ENCODE data around the gene TMEM106C. TPM values are rescaled to one million over a fixed set of nuclear protein-coding genes. Genes with fewer than 3 reads are reported as not detected.

The TMEM106C gene
- total and polyA plus RNA-seq, 2 of the 13 experiments (the other 11 are each of a cell fraction or from before 2014, with no cell fraction given): 132 to 192 TPM

GRCh38 chr12:47963340-47964040 lies at the start of gene TMEM106C (continued):
- TF ChIP-seq DPF2 (CRISPR knock-in tag; IDR thresholded peaks at IDR 0.05; ENCODE audit: borderline replicate concordance, low read depth) (no peak), SIN3A (IDR thresholded peaks at IDR 0.05; ENCODE audit: borderline replicate concordance, low read depth, low read length) (no peak), REST (IDR thresholded peaks at IDR 0.05; ENCODE audit: borderline replicate concordance in 1 of 2, low read depth in 1 of 2, low read length in 2 of 2) (no peak), POLR2AphosphoS5 (IDR thresholded peaks at IDR 0.05; ENCODE audit: low read depth, low read length) (peak; percentile 69), RAD21 (CRISPR knock-in tag; IDR thresholded peaks at IDR 0.05) (peak; percentile 92), ZIK1 (CRISPR knock-in tag; IDR thresholded peaks at IDR 0.05; ENCODE audit: borderline replicate concordance, low read depth) (0 out of 2 replicates have a peak, but pooled peaks have one; percentile 45), HDAC2 (CRISPR knock-in tag; IDR thresholded peaks at IDR 0.05) (peak; percentile 25), RBAK (CRISPR knock-in tag; IDR thresholded peaks at IDR 0.05) (no peak), ZNF547 (CRISPR knock-in tag; IDR thresholded peaks at IDR 0.05) (peak; percentile 95), ZNF646 (CRISPR knock-in tag; IDR thresholded peaks at IDR 0.05) (no peak), ZBTB21 (CRISPR knock-in tag; IDR thresholded peaks at IDR 0.05) (no peak), ZC3H13 (CRISPR knock-in tag; IDR thresholded peaks at IDR 0.05) (0 out of 2 replicates have a peak, but pooled peaks have one; percentile 15), HDAC1 (CRISPR knock-in tag; IDR thresholded peaks at IDR 0.05) (peak; percentile 59)
- TF ChIP-seq, protein P1, sequence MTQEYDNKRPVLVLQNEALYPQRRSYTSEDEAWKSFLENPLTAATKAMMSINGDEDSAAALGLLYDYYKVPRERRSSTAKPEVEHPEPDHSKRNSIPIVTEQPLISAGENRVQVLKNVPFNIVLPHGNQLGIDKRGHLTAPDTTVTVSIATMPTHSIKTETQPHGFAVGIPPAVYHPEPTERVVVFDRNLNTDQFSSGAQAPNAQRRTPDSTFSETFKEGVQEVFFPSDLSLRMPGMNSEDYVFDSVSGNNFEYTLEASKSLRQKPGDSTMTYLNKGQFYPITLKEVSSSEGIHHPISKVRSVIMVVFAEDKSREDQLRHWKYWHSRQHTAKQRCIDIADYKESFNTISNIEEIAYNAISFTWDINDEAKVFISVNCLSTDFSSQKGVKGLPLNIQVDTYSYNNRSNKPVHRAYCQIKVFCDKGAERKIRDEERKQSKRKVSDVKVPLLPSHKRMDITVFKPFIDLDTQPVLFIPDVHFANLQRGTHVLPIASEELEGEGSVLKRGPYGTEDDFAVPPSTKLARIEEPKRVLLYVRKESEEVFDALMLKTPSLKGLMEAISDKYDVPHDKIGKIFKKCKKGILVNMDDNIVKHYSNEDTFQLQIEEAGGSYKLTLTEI (CRISPR knock-in tag; conservative IDR thresholded peaks at IDR 0.05): no peak

All from HepG2 (cell line).